ENCODE data around the gene PPIG. TPM values are rescaled to one million over a fixed set of nuclear protein-coding genes. Genes with fewer than 3 reads are reported as not detected.
"Not testable (repeated sequence)": the region's sequence is repeated elsewhere in the genome, so short reads cannot be mapped to it uniquely, and the experiment has no call there.

The PPIG gene
- total RNA-seq, 1 donor from 2014 or later = 25.6 TPM

DNA sequence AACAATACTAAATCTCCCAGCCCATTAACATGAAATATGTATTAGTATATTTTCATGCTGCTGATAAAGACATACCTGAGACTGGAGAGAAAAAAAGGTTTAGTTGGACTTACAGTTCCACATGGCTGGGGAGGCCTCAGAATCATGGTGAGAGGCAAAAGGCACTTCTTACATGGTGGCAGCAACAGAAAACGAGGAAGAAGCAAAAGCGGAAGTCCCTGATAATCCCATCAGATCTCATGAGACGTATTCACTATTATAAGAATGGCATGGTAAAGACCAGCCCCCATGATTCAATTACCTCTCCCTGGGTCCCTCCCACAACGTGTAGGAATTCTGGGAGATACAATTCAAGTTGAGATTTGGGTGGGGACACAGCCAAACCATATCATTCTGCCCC lies 102.7 kb downstream of the PPIG start:
- H3K9ac ChIP-seq (ENCODE audit: low read depth in 1 of 3, low read length in 3 of 3); H3K4me3 ChIP-seq (ENCODE audit: low read length in 3 of 3); H3K27ac ChIP-seq (ENCODE audit: low read depth, low read length); H3K36me3 ChIP-seq (ENCODE audit: control insufficient read depth in 3 of 3, insufficient read depth in 3 of 3, low read length in 3 of 3); H3K4me1 ChIP-seq (ENCODE audit: control insufficient read depth in 3 of 3, insufficient read depth in 3 of 3, low read length in 3 of 3); H3K9me3 ChIP-seq (ENCODE audit: control insufficient read depth in 3 of 3, low read length in 3 of 3); H3K27me3 ChIP-seq (ENCODE audit: control insufficient read depth in 3 of 3, insufficient read depth in 3 of 3, low read length in 3 of 3): not testable (repeated sequence)

DNA sequence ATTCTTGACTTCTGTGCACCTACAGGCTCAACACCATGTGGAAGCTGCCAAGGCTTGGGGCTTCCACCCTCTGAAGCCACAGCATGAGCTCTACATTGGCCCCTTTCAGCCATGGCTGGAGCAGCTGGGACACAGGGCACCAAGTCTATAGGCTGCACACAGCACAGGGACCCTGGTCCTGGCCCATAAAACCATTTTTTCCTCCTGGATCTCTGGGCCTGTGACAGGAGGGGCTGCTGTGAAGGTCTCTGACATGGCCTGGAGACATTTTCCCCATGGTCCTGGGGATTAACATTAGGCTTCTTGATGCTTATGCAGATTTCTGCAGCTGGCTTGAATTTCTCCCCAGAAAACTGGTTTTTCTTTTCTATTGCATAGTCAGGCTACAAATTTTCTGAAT lies 103.8 kb downstream of the PPIG start:
- H3K36me3 ChIP-seq (ENCODE audit: control insufficient read depth in 3 of 3, insufficient read depth in 3 of 3, low read length in 3 of 3); H3K4me3 ChIP-seq (ENCODE audit: low read length in 3 of 3); H3K4me1 ChIP-seq (ENCODE audit: control insufficient read depth in 3 of 3, insufficient read depth in 3 of 3, low read length in 3 of 3); H3K9ac ChIP-seq (ENCODE audit: low read depth in 1 of 3, low read length in 3 of 3); H3K27me3 ChIP-seq (ENCODE audit: control insufficient read depth in 3 of 3, insufficient read depth in 3 of 3, low read length in 3 of 3); H3K9me3 ChIP-seq (ENCODE audit: control insufficient read depth in 3 of 3, low read length in 3 of 3); H3K27ac ChIP-seq (ENCODE audit: low read depth, low read length): not testable (repeated sequence)

DNA sequence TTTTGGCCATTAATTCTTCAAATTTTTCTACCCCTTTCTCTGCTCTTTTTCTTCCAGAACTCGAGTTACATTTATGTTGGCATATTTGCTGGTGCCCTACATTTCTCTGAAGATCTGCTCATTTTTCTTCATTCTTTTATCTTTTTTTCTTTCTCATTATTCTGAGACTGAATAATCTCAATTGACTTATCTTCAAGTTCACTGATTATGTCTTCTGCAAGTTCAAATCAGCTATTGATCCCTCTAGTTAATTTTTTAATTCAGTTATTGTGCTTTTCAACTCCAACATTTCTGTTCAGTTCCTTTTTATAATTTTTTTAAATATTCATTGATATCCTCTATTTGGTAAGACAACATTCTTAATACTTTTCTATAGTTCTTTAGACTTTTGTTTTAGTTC lies 106.8 kb downstream of the PPIG start:
- Histone ChIP-seq H3K27ac (ENCODE audit: low read depth, low read length) (no peak overlapping the region), H3K36me3 (ENCODE audit: control insufficient read depth in 3 of 3, insufficient read depth in 3 of 3, low read length in 3 of 3) (no peaks in the 10 kb centered on the region), H3K4me3 (ENCODE audit: low read length in 3 of 3) (no peak overlapping the region), H3K27me3 (ENCODE audit: control insufficient read depth in 3 of 3, insufficient read depth in 3 of 3, low read length in 3 of 3) (no peaks in the 10 kb centered on the region), H3K4me1 (ENCODE audit: control insufficient read depth in 3 of 3, insufficient read depth in 3 of 3, low read length in 3 of 3) (peaks cover 4 to 6% (median 6%) of the 10 kb centered on the region in 3 donors), H3K9ac (ENCODE audit: low read depth in 1 of 3, low read length in 3 of 3) (no peak overlapping the region), H3K9me3 (ENCODE audit: control insufficient read depth in 3 of 3, low read length in 3 of 3) (no peaks in the 10 kb centered on the region)

Other genes with a start within 250 kb of the PPIG start
- gene LRP2, start 221.8 kb upstream of the PPIG start, total RNA-seq = under 0.01 TPM
- gene BBS5, start 104.9 kb upstream of the PPIG start, total RNA-seq = 8.4 TPM
- 2,637 TPM for gene KLHL41, start 74.6 kb upstream of the PPIG start, total RNA-seq
- gene FASTKD1, start 10.5 kb upstream of the PPIG start, total RNA-seq = 40.7 TPM
- gene CFAP210, start 110.1 kb downstream of the PPIG start, total RNA-seq = not detected
- gene PHOSPHO2, start 110.1 kb downstream of the PPIG start, total RNA-seq = 3.7 TPM
- 28.7 TPM for gene KLHL23, start 149.5 kb downstream of the PPIG start, total RNA-seq
- 24.5 TPM for gene SSB, start 214.5 kb downstream of the PPIG start, total RNA-seq
- 29.7 TPM for gene METTL5, start 240.6 kb downstream of the PPIG start, total RNA-seq
- 67.8 TPM for gene UBR3, start 243.1 kb downstream of the PPIG start, total RNA-seq